ENCODE data around the gene CPXM2.

Gene CPXM2

DNA sequence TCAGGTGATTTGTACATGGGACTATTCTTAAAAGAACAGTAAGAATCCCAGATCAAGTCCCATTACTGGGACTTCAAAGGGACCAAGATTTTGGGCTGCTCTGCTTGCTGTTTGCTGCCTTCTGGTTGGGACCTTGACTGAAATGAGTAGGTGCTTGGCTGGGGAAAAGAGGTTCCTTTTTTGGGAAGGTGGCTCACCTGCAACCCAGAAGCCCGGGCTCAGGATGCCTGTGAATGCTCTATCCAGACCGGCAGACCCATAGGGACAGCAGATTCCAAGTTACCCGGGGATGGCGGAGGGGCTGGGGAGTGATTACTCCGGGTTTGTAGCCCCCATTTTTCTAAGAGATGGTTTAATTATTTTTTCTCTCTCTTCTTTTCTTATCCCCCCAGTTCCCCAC, 104.0 kb downstream of the CPXM2 start:
- TF ChIP-seq, protein P1, sequence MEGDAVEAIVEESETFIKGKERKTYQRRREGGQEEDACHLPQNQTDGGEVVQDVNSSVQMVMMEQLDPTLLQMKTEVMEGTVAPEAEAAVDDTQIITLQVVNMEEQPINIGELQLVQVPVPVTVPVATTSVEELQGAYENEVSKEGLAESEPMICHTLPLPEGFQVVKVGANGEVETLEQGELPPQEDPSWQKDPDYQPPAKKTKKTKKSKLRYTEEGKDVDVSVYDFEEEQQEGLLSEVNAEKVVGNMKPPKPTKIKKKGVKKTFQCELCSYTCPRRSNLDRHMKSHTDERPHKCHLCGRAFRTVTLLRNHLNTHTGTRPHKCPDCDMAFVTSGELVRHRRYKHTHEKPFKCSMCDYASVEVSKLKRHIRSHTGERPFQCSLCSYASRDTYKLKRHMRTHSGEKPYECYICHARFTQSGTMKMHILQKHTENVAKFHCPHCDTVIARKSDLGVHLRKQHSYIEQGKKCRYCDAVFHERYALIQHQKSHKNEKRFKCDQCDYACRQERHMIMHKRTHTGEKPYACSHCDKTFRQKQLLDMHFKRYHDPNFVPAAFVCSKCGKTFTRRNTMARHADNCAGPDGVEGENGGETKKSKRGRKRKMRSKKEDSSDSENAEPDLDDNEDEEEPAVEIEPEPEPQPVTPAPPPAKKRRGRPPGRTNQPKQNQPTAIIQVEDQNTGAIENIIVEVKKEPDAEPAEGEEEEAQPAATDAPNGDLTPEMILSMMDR (conservative IDR thresholded peaks at IDR 0.05; ENCODE audit: low read depth, low read length) = no peak
- no peak for DNase-seq (ENCODE audit: low read depth)
- H3K4me3 ChIP-seq (ENCODE audit: low read depth, low read length) = no peak overlapping the region

DNA sequence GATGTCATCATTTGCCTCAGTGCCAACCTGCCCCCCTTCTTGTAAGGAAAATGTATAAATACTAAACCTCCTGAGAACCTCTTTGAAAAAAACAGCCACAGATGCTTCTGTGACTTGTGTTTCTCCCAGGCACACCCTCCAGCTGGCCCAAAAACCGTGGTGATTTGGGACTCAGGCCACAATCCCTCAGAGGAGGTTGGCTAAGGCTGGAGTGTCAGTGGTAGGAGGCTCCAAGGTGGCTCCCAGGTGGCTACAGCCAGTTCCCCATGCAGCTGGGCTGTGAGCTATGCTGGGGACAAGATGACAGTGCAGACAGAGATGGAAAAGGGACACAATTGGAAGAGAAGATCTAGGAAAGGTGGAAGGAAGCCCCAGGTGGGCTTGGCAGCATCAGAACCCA, 104.7 kb downstream of the CPXM2 start:
- DNase-seq (ENCODE audit: low read depth) = no peak
- H3K4me3 ChIP-seq (ENCODE audit: low read depth, low read length) = no peak overlapping the region
- TF ChIP-seq, protein P1 (conservative IDR thresholded peaks at IDR 0.05; ENCODE audit: low read depth, low read length) = no peak

DNA sequence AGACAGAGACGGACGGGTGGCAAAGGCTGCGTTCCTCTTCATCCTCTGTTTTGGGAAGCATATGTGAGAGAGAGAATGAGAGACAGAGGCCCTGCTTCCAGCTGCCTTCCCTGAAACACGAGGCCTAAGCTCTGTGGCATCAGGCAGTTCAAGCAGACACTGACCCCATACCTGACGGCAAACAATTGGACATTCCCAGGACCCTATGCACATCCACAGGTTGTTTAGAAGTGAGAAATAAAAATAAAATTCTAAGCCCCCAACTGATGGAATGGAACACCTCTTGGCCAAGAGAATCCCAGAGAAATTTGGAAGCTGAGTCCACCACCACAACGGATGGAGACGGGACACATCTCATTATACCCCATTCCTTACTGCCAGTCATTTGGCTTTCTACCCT, 105.3 kb downstream of the CPXM2 start:
- no peak for DNase-seq (ENCODE audit: low read depth)
- H3K4me3 ChIP-seq (ENCODE audit: low read depth, low read length) = no peak overlapping the region
- TF ChIP-seq, protein P1 (conservative IDR thresholded peaks at IDR 0.05; ENCODE audit: low read depth, low read length) = no peak

DNA sequence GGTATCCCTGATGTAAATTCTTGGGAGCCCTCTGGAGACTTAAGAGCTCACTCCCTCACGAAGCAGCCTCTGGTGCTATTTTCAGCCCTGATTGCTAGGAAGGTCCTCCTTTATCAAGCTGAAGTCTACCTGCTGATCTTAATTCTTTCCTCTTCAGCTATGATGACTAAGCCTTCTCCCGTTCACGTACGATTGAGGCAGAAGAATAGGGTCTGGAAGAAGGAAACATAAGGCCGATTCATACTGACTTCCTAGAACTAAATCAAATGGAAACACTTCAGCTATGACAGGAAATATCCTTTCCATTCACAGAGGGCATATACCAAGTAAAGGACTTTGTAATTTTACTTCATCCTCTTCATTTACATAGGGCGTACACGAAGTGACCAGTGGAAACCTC, 107.0 kb downstream of the CPXM2 start:
- no peak for DNase-seq (ENCODE audit: low read depth)
- H3K4me3 ChIP-seq (ENCODE audit: low read depth, low read length) = no peak overlapping the region
- TF ChIP-seq, protein P1 (conservative IDR thresholded peaks at IDR 0.05; ENCODE audit: low read depth, low read length) = no peak

DNA sequence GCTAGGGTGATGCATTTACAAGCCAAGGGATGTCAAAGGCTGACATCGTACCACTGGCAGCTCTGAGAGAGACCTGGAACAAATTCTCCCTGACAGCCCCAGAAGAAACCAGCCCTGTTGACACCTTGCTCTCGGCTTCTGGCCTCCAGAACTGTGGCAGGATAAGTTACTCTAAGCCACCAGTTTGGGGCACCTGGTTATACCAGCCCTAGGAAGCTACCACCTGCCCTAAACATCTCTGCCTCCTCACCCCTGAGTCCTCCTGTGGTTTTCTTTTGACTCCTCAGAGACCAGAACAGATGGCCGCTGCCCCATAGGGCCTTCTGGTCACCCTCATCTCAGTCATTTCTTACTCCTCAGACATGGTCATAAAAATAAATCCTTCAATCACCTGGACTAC, 107.4 kb downstream of the CPXM2 start:
- TF ChIP-seq, protein P1 (conservative IDR thresholded peaks at IDR 0.05; ENCODE audit: low read depth, low read length) = no peak
- H3K4me3 ChIP-seq (ENCODE audit: low read depth, low read length) = no peak overlapping the region
- DNase-seq (ENCODE audit: low read depth) = no peak

DNA sequence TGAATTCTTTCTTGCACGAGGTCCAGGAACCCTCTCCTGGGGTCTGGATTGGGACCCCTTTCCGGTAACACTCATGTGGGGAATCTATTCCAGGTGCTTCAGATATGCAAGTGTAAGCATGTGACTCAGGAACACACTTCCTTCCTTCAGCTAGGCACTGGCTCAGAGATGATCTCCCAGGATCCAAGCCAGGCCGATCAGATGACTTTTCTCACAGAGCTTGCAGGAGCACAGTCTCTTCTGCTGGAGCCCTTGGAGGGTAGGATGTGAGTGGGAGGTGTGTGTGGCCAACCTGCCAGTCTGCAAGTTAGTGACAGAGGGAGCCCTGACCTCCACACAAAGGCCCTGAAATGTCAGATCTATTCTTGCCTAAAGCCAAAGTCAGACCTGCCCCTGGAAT, 108.3 kb downstream of the CPXM2 start:
- no peak overlapping the region for H3K4me3 ChIP-seq (ENCODE audit: low read depth, low read length)
- no peak for DNase-seq (ENCODE audit: low read depth)
- TF ChIP-seq, protein P1 (conservative IDR thresholded peaks at IDR 0.05; ENCODE audit: low read depth, low read length) = no peak

GRCh38 chr10:123782549-123782948, 109.1 kb downstream of the CPXM2 start:
- TF ChIP-seq, protein P1 (conservative IDR thresholded peaks at IDR 0.05; ENCODE audit: low read depth, low read length) = no peak
- DNase-seq (ENCODE audit: low read depth) = no peak
- no peak overlapping the region for H3K4me3 ChIP-seq (ENCODE audit: low read depth, low read length)
